Left lobe of liver (tissue), 2 donors: Measurements from ENCODE around the gene G3BP1. TPM values are rescaled to one million over a fixed set of nuclear protein-coding genes. Genes with fewer than 3 reads are reported as not detected.
"Not testable (repeated sequence)": the region's sequence is repeated elsewhere in the genome, so short reads cannot be mapped to it uniquely, and the experiment has no call there.

ENCODE experiments used
- ATAC-seq: fragments of 200-7000 bp; cut with Tn5 transposase; one replicate; pipeline ENCODE4 v1.9.1; 2020; ENCODE audit warnings: mild to moderate bottlenecking, moderate library complexity
- DNase-seq: peaks from one replicate; pipeline ENCODE4 v3.0.0-alpha.2; 2020; ENCODE audit warnings: low spot score
- total RNA-seq: library from RNA; stranded (reverse); gene quantifications from one replicate; pipeline ENCODE4 v1.2.1, GENCODE V29; 2021
- donor health status: DM: no; HTN: no; CAD: no; lungs with moderate emphysema.
- donor health status: DM: no; HTN: yes; CAD: no.

Gene G3BP1
- total RNA-seq, 1 donor from 2014 or later: 90.0 TPM

- no peak for ATAC-seq
These were observed 16.1 kb downstream of the G3BP1 start for GRCh38 chr5:151787817-151788216.

GRCh38 chr5:151793358-151793757 lies 21.6 kb downstream of the G3BP1 start:
- ATAC-seq: no peak

More at GRCh38 chr5:151787817-151788216, 16.1 kb downstream of the G3BP1 start:
- DNase-seq: no peak

DNA sequence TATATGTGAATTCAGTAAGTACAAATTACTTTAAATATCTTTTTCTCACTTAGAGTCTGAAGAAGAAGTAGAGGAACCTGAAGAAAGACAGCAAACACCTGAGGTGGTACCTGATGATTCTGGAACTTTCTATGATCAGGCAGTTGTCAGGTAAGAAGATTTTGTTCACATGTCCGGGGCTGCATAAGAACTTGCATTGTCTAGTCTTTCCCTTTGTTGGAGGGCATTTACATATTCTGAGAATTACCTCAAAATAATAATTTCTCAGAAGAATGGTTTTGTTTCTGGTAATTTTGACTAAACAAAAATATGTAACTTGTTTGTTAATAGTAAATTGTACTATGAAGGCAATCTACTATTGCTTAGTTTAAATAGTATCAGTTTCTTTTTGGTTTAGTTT lies 23.7 kb downstream of the G3BP1 start:
- ATAC-seq: no peak
- DNase-seq: no peak

More at GRCh38 chr5:151793358-151793757, 21.6 kb downstream of the G3BP1 start:
- no peak for DNase-seq

GRCh38 chr5:151798674-151799073 lies 26.9 kb downstream of the G3BP1 start:
- ATAC-seq: no peak
- DNase-seq: no peak

GRCh38 chr5:151799407-151799806 lies 27.7 kb downstream of the G3BP1 start:
- DNase-seq (no peak), ATAC-seq (no peak)

DNA sequence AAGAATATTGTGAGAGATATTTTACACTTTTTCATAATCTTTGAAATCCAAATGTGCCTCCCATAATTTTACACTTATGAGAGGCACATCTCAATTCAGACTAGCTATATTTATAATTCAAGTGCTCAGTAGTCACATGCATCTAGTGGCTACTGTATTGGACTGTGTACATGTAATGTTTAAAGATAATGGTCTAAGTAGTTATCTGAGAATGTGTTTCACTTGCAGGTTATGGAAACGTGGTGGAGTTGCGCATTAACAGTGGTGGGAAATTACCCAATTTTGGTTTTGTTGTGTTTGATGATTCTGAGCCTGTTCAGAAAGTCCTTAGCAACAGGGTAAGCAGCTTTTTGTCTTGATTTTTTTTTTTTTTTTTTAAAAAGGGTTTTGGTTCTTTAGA lies 28.8 kb downstream of the G3BP1 start:
- DNase-seq: no peak
- no peak for ATAC-seq

GRCh38 chr5:151805414-151806223 lies 33.9 kb downstream of the G3BP1 start:
- no peak for DNase-seq
- no peak for ATAC-seq

- DNase-seq (no peak), ATAC-seq (no peak)
These were observed 36.9 kb downstream of the G3BP1 start for GRCh38 chr5:151808451-151809169.

DNA sequence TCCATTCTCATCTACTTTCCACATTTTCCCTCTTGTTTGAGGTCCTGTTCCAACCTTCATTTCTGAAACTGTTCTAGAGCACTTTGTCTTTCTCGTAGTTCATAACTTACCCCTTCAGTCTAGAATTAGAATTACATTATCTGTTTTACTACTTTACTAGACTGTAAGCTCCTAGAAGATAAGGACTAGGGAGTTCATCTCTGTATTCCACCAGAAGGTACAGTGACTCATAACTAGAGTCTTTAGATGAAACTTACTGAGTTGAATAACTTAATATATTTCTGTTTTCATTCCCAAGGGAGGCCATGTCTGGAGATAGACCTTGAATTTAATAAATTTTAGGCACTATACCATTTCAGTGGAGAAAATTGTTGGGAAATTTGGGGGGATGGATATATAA lies 38.7 kb downstream of the G3BP1 start:
- ATAC-seq (no peak), DNase-seq (no peak)

DNA sequence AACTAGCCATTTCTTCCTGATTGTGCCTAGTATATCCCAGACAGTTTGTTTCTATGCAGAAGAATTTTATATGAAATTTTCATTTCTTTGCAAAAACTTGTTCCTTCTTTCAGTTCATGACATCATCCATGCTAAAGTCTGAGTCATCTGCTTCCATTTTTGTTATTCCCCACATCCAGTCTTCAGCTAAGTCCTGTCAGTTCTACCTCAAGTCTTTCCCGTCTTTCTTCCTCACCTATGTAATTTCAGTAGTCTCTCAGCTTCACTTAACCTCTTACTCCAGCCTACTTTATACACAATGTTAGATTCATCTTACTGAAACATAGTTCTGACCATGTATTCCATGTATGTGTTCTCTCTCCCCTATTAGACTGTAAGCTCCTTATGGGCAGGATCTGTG lies 39.1 kb downstream of the G3BP1 start:
- ATAC-seq (no peak), DNase-seq (no peak)

- ATAC-seq (no peak), DNase-seq (no peak)
These were observed 40.0 kb downstream of the G3BP1 start for GRCh38 chr5:151811593-151812321.

DNA sequence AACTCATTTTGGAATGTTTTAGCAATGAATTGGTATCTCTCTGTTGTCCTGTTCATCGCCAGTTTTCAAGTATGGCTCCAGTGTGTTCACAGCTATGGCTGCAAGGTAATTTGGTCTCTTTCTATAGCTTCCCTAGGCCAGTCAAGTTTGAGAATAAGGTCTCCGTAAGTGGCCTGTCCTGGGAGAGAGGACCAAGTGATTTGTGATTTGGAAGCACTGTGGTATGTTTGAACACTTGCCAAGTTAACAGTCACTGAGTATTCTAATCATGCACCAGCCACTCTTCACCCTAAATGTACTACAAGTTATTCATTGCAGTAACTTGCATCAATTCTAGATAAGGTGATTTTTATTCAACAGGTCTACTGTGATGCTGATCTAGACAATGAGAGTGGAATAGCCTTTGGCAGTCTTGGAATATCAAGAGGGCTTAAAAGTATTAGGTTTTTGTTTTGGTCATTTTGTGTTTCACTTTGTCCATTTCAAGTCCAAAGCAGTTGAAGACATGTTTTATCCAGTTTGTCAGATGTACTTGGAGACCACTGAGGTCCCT lies 41.1 kb downstream of the G3BP1 start:
- DNase-seq (no peak), ATAC-seq (no peak)

GRCh38 chr5:151815051-151815450 lies 43.3 kb downstream of the G3BP1 start:
- DNase-seq (no peak), ATAC-seq (no peak)

- ATAC-seq (peak; percentile 47), DNase-seq (no peak)
These were observed 48.1 kb downstream of the G3BP1 start for GRCh38 chr5:151819830-151820229.

DNA sequence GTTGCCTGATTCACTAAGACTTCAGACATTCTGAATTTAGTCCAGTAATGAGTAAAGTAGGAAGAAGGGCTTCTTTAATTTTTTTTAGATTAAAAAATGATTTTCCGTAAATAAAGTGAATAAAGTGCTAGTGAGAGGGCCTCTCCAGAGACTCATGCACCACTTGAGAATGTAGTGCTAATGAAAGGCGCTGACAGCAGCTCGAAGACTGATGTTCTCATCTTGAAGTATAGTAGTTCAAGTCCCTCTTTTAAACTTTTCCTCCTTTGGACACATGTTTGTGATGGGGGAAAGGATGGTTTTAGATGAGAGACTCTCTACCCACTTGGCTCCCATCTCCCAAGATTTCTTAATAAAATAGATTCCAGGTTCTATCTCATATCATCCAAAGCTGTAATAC lies 48.5 kb downstream of the G3BP1 start:
- no peak for DNase-seq

DNA sequence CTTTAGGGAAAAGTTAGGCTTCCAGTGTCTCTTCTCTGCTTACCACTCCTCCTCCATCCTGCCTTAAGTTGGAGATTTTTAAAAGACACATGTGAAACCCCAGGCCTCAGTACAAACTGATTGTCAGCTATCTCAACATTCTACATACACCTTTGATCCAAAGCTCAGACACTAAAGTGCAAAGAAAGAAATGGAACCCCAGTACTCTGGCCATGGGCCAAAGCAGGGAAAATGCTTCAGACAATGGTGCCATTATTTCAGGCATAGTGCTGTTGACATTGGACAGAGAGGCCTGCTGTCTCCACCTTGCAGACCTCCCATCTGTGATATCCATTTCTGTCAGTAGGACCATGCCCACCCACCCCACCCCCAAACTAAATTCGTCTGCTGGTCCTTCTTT lies 49.1 kb downstream of the G3BP1 start:
- ATAC-seq (no peak), DNase-seq (no peak)

More for the DNA sequence above, 48.5 kb downstream of the G3BP1 start:
- no peak for ATAC-seq

DNA sequence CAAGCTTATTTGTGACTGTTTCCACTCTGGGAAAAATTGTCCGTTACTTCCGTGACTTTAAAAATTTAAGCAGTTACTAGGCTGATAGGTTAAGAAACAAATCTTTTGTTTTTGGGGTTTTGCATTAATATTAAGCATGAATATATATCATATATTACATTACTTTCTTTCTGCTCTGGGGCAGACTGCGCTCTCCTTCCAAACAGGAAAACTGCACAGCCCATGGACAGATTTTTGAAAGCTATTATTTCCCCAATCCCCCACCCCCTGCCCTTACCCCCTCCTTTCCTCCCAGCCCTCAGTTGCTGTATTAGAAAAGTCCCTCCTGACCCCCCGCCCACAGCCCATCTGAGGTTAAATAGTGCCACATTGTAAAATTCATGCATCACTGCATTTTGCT lies 50.4 kb downstream of the G3BP1 start:
- DNase-seq: no peak
- ATAC-seq: no peak

DNA sequence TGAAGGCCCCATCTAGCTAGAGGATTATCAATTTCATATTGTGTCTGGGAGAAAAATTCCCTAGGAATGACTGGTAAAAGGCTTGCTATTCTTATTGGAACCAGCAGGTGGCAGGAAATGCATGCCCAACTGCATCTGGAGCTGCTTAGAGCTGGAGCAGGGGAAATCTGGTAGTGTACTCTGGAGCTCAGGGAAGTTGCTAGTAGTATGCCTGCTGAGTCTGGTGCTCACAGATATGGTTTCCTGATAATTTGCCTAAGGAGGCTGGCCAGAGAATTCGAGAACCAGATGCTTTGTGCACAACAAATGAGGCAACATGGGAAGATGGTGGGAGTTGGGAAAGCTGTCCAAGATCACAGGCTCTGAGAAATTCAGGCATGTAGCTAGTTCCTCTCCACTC lies 53.7 kb downstream of the G3BP1 start:
- ATAC-seq (peak; percentile 90), DNase-seq (no peak)

GRCh38 chr5:151829370-151829769 lies 57.6 kb downstream of the G3BP1 start:
- ATAC-seq (no peak), DNase-seq (no peak)

GRCh38 chr5:151832843-151833242 lies 61.1 kb downstream of the G3BP1 start:
- not testable (repeated sequence) for DNase-seq, ATAC-seq

DNA sequence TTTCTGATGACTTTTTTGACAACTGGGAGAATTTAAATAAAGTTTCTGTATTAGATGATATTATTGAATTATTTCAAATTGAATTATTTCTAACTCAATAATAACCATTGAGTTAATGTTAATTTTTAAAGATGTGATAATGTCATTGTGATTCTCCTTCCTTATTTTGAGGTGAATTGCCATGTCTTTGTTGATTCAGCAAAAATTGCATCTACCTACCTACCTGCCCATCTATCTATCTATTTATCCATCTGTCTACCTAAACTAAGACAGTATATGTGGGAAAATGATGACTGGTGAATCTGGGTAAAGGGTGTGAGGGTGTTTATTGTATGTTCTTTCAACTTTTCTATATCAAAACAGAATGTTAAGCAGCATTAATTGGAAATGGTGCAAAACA lies 75.0 kb downstream of the G3BP1 start:
- ATAC-seq (no peak), DNase-seq (no peak)
